ENCODE measurements around the gene ROR2. TPM values are rescaled to one million over a fixed set of nuclear protein-coding genes. Genes with fewer than 3 reads are reported as not detected.

Gene ROR2
- total RNA-seq, 3 donors from 2014 or later = 3.9 to 56.0 (median 6.5) TPM

DNA sequence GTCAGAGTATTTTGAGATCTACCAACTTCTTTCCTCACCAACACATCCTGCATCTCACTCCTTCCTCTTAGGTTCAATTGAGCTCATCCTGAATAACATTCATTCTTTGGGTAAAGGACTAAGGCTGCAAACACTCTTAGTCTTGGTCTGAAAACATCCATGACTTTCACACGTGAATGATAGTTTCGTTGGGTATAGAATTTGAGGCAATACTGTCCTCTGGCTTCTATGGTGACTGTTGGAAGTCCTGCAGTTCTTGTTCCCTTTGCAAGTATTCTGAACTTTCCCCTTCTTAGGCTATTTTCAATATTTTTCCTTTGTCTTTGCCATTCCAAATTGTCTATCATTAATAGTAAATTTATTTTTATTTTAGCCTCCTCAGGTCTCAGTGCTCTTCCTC lies 185.4 kb downstream of the ROR2 start:
- intact Hi-C loops (cut with DNase I, micrococcal nuclease) = no loop called here
- peaks cover 5% of the 10 kb centered on the region for H3K9me3 ChIP-seq
- no peak overlapping the region for H3K4me3 ChIP-seq
- DNase-seq = no peak
- TF ChIP-seq, protein P1, sequence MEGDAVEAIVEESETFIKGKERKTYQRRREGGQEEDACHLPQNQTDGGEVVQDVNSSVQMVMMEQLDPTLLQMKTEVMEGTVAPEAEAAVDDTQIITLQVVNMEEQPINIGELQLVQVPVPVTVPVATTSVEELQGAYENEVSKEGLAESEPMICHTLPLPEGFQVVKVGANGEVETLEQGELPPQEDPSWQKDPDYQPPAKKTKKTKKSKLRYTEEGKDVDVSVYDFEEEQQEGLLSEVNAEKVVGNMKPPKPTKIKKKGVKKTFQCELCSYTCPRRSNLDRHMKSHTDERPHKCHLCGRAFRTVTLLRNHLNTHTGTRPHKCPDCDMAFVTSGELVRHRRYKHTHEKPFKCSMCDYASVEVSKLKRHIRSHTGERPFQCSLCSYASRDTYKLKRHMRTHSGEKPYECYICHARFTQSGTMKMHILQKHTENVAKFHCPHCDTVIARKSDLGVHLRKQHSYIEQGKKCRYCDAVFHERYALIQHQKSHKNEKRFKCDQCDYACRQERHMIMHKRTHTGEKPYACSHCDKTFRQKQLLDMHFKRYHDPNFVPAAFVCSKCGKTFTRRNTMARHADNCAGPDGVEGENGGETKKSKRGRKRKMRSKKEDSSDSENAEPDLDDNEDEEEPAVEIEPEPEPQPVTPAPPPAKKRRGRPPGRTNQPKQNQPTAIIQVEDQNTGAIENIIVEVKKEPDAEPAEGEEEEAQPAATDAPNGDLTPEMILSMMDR (IDR thresholded peaks at IDR 0.05) = no peak
- no peak for ATAC-seq
- no peaks in the 10 kb centered on the region for H3K36me3 ChIP-seq (ENCODE audit: low read depth)
- H3K4me1 ChIP-seq (ENCODE audit: low read depth) = peaks cover 3% of the 10 kb centered on the region

DNA sequence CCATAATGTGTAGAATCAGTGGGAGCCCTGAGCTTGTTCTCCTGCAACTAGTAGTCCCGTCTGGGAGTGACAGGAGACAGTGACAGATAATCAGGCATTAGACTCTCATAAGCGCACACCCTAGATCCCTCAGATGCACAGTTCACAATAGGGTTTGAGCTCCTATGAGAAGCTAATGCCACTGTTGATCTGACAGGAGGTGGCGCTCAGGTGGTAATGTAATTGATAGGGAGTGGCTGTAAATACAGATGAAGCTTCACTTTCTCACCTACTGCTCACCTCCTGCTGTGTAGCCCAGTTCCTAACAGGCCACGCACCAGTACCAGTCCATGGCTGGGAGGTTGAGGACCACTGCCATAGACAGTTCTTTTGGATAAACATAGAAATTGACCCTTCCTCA lies 188.7 kb downstream of the ROR2 start:
- Histone ChIP-seq H3K9me3 (peaks cover 5% of the 10 kb centered on the region), H3K4me1 (ENCODE audit: low read depth) (peaks cover 6% of the 10 kb centered on the region), H3K36me3 (ENCODE audit: low read depth) (no peaks in the 10 kb centered on the region), H3K4me3 (no peak overlapping the region)
- intact Hi-C loops (cut with DNase I, micrococcal nuclease) = no loop called here
- TF ChIP-seq, protein P1 (IDR thresholded peaks at IDR 0.05) = no peak
- DNase-seq = peak in 1 of 3 donors; percentile 60
- peak; percentile 57 for ATAC-seq

DNA sequence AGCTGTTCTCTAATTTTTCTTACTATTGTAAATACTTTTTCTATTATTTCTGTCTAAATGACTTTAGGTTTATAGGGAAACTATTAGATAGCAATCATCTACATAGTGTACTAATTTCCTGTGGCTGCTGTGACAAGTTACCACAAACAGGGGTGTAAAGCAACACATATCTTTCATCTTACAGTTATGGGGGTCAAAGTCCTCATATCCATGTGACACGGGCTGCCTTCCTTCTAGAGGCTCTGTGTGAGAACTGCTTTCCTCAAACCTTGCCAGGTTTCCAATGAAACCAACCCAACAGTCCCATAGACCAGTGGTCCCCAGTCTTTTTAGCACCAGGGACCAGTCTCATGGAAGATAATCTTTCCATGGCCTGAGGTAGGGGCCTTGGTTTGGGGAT lies 189.1 kb downstream of the ROR2 start:
- no peaks in the 10 kb centered on the region for H3K36me3 ChIP-seq (ENCODE audit: low read depth)
- intact Hi-C loops (cut with DNase I, micrococcal nuclease) = no loop called here
- TF ChIP-seq, protein P1 (IDR thresholded peaks at IDR 0.05) = no peak
- H3K4me3 ChIP-seq = no peak overlapping the region
- H3K9me3 ChIP-seq = peaks cover 5% of the 10 kb centered on the region
- peak in 1 of 3 donors; percentile 77 for DNase-seq
- H3K4me1 ChIP-seq (ENCODE audit: low read depth) = peaks cover 6% of the 10 kb centered on the region
- peak; percentile 98 for ATAC-seq

DNA sequence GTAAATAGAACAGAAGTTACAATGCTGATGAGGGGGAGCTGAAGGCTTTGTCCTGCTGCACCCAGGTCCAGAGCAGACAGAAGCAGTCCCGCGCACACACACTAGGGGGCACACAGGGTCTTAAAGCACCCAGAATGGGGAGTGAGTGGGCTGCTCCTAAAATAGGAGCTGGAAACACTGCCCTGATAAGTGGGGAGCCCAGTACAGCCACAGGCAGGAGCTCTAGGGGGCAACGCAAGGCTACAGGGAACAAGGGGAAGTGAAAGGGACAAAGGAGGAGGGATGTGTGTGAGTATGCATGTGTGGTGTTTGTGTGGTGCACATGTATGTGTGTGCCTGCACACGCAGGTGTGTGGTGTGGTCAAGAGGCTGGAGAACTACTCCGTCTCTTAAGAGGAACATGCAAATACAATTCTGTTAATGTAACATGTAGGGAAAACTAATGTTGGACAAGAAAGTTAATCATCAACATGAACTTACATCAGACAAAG lies 191.5 kb downstream of the ROR2 start:
- Histone ChIP-seq H3K36me3 (ENCODE audit: low read depth) (no peaks in the 10 kb centered on the region), H3K4me3 (no peak overlapping the region), H3K9me3 (peaks cover 5% of the 10 kb centered on the region), H3K4me1 (ENCODE audit: low read depth) (peaks cover 6% of the 10 kb centered on the region)
- peak in 2 of 3 donors; percentile 75 to 85 for DNase-seq
- TF ChIP-seq, protein P1 (IDR thresholded peaks at IDR 0.05) = peak; percentile 45
- peak; percentile 58 for ATAC-seq
- intact Hi-C loops (cut with DNase I, micrococcal nuclease) = no loop called here

DNA sequence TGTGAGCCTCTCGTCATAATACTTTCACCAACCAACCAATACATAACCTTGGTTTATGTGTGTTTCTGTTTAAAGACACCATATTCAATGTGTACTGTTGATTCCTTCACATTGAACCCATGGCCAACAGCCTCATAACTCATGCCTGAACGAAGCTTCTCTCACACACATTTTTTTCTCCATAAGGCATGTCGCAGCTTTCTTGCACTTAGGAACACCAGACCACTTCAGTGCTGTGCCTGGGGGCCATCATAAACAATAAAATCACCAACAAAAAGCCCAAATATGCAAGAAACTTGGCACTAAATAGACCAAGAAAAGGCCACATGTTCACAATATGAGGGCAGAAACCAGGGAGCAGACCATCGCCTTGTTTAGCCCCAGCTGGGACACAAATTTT lies 192.2 kb downstream of the ROR2 start:
- H3K9me3 ChIP-seq = peaks cover 5% of the 10 kb centered on the region
- ATAC-seq = no peak
- intact Hi-C loops (cut with DNase I, micrococcal nuclease) = no loop called here
- peaks cover 6% of the 10 kb centered on the region for H3K4me1 ChIP-seq (ENCODE audit: low read depth)
- no peak overlapping the region for H3K4me3 ChIP-seq
- TF ChIP-seq, protein P1 (IDR thresholded peaks at IDR 0.05) = no peak
- DNase-seq = no peak
- H3K36me3 ChIP-seq (ENCODE audit: low read depth) = no peaks in the 10 kb centered on the region

DNA sequence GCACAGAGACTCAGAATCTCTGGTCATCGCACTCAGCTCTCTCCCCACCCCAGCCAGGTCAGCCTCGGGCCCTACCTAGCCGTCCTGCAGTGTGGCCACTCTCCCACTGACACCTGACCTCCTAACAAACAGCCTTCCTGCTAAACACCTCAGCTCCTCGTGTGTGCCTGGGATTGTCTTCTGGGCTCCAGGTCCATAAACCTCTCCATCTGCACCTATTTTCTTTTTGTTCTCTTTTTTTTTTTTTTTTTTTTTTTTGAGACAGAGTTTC lies 193.6 kb downstream of the ROR2 start:
- no peak for ATAC-seq
- TF ChIP-seq, protein P1 (IDR thresholded peaks at IDR 0.05) = no peak
- intact Hi-C loops (cut with DNase I, micrococcal nuclease) = no loop called here
- Histone ChIP-seq H3K4me1 (ENCODE audit: low read depth) (peaks cover 6% of the 10 kb centered on the region), H3K4me3 (no peak overlapping the region), H3K36me3 (ENCODE audit: low read depth) (no peaks in the 10 kb centered on the region), H3K9me3 (no peaks in the 10 kb centered on the region)
- no peak for DNase-seq

All from mucosa of descending colon (tissue), 3 donors.